AG10803 (cell line): Measurements from ENCODE around the gene TYW1.
"Not testable (repeated sequence)": the region's sequence is repeated elsewhere in the genome, so short reads cannot be mapped to it uniquely, and the experiment has no call there.

ENCODE experiments used
- DNase-seq: peaks from one replicate; pipeline ENCODE4 v3.0.0; 2010; ENCODE audit warnings: low read depth
- H3K4me3 ChIP-seq: 2 replicates; pipeline ENCODE4 v1.5.1; 2011; ENCODE audit warnings: mild to moderate bottlenecking, low read length, control low read depth
- CTCF ChIP-seq: conservative IDR thresholded peaks from 2 replicates; pipeline ENCODE4 v1.5.1; 2011; ENCODE audit warnings: mild to moderate bottlenecking, low read length, control low read depth, inconsistent platforms

TYW1 gene

GRCh38 chr7:67008260-67008659, 11.6 kb downstream of the TYW1 start:
- no peak for TF ChIP-seq CTCF
- H3K4me3 ChIP-seq = no peak overlapping the region
- no peak for DNase-seq

GRCh38 chr7:67009677-67010076, 13.0 kb downstream of the TYW1 start:
- not testable (repeated sequence) for DNase-seq, H3K4me3 ChIP-seq

- not testable (repeated sequence) for H3K4me3 ChIP-seq, DNase-seq
Measured at GRCh38 chr7:67014076-67014622, 17.5 kb downstream of the TYW1 start.

DNA sequence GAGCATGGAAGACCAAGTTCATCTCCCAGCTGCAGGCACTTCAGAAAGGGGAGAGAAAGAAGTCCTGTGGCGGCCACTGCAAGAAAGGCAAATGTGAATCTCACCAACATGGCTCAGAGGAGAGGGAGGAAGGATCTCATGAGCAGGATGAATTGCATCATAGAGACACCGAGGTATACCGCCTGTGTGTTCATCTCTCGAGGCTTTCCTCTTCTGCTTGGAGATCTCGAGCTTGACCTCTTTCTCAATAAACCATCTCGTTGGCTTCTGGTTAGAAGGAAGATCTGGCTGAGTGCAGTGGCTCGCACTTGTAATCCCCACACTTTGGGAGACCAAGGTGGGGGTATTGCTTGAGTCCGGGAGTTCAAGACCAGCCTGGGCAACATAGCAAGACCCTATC, 21.3 kb downstream of the TYW1 start:
- DNase-seq, H3K4me3 ChIP-seq: not testable (repeated sequence)

GRCh38 chr7:67018940-67019339, 22.3 kb downstream of the TYW1 start:
- DNase-seq = no peak
- no peak for TF ChIP-seq CTCF
- H3K4me3 ChIP-seq = no peak overlapping the region

GRCh38 chr7:67019562-67020390, 23.1 kb downstream of the TYW1 start:
- DNase-seq = peak; percentile 59
- no peak overlapping the region for H3K4me3 ChIP-seq
- no peak for TF ChIP-seq CTCF

DNA sequence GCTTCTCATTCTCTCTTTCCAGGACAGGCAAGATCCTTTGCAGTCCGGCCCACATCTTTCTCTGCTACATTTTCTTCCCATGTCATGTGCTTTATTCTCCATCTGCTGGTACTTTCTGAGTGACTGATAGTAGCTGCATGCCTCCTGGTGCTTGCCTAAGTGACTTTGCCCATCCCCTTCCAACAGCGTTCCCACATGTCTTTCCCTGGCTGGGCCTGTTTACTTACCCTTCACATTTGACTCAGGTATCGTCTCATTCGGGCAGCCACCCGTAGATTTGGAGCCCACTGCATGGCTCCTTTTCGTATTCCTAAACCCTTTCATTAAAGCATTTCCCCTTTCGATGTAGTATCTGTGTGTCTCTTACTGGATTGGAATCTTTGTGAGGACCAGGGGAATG, 24.6 kb downstream of the TYW1 start:
- no peak for DNase-seq

DNA sequence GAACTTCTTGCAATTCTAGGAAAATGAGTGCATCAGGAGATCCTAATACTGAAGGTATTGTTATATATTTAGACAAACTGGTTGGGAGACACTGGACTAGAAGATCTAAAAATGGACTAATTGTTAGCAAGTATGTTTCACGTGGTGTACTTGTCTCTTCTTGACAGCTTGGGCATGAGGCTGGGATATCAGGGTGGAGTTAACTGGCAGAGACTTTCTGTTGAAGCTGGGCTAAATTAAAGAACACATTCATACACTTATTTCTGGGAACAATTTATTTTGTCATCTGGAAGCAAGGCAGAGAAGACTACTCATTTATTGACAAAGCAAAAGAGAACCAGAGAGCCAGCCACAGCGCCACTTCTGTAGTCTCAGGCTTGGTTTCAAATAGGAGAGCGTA, 25.9 kb downstream of the TYW1 start:
- no peak for TF ChIP-seq CTCF
- DNase-seq = peak; percentile 41
- H3K4me3 ChIP-seq = no peak overlapping the region

More for the DNA sequence above, 24.6 kb downstream of the TYW1 start:
- TF ChIP-seq CTCF = no peak
- H3K4me3 ChIP-seq = no peak overlapping the region

DNA sequence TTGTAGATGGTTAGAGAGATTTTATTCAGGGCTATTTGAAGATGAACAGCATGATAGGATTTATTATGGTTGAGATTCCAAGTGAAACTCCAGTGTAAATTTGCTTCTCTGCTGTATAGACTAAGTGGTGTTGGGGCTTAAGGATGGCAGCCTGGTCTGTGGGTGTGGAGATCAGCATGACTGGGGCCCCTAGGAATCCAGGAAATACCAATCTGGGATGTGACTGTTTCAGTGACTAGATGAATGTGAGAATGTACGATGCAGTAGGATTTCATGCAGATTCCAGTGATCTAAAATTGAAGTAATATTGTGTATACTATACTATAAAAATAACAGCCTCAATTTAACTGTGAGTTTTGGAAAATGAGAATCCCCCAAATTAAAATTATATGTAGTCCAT, 28.8 kb downstream of the TYW1 start:
- peak; percentile 76 for DNase-seq
- not testable (repeated sequence) for H3K4me3 ChIP-seq

DNA sequence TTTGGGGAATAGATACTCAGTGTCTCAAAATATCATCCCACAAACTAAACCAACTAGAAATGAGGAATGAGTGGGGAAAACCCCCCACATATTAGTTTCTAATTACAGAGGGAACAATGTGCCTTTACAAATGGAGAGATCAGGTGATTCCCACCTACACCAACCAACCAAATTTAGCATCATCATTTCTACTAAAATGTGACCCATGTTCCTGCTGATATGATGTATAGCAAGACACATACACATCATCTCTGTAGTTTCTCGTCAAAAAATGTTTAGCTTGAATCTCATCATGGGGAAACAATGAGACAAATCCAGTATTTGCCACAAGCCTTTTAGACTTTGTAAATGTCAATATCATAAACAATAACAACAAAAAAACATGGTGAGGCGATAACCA, 35.1 kb downstream of the TYW1 start:
- DNase-seq, H3K4me3 ChIP-seq: not testable (repeated sequence)
